GM19240 (cell line): ENCODE measurements around the gene TANC1.

Experiments
- DNase-seq: peaks from one replicate; pipeline ENCODE4 v3.0.0; 2011; ENCODE audit warnings: low spot score; ENCODE audit not compliant: insufficient read length

TANC1 gene

GRCh38 chr2:158994920-158995676 lies 26.7 kb downstream of the TANC1 start:
- DNase-seq: no peak

GRCh38 chr2:158995677-158996049 lies 27.2 kb downstream of the TANC1 start:
- DNase-seq: no peak

- DNase-seq: no peak
Observed at GRCh38 chr2:158996378-158996993, 28.0 kb downstream of the TANC1 start.

- DNase-seq: no peak
Observed at GRCh38 chr2:158997037-158997790, 28.8 kb downstream of the TANC1 start.

- no peak for DNase-seq
Observed at GRCh38 chr2:158998551-158999248, 30.3 kb downstream of the TANC1 start.

GRCh38 chr2:158999458-158999857 lies 31.0 kb downstream of the TANC1 start:
- DNase-seq: no peak

- no peak for DNase-seq
Observed at GRCh38 chr2:159000072-159000471, 31.6 kb downstream of the TANC1 start.

- DNase-seq: no peak
Observed at GRCh38 chr2:159002462-159003111, 34.1 kb downstream of the TANC1 start.

- no peak for DNase-seq
Observed at GRCh38 chr2:159003555-159003954, 35.1 kb downstream of the TANC1 start.

GRCh38 chr2:159004849-159005248 lies 36.4 kb downstream of the TANC1 start:
- no peak for DNase-seq

GRCh38 chr2:159009940-159010339 lies 41.5 kb downstream of the TANC1 start:
- DNase-seq: no peak

GRCh38 chr2:159010340-159010739 lies 41.9 kb downstream of the TANC1 start:
- no peak for DNase-seq

- no peak for DNase-seq
Observed at GRCh38 chr2:159010963-159011362, 42.5 kb downstream of the TANC1 start.

GRCh38 chr2:159012142-159012541 lies 43.7 kb downstream of the TANC1 start:
- DNase-seq: no peak

GRCh38 chr2:159013103-159013502 lies 44.7 kb downstream of the TANC1 start:
- no peak for DNase-seq

- DNase-seq: no peak
Observed at GRCh38 chr2:159015174-159015573, 46.7 kb downstream of the TANC1 start.

GRCh38 chr2:159015823-159016222 lies 47.4 kb downstream of the TANC1 start:
- DNase-seq: no peak

- no peak for DNase-seq
Observed at GRCh38 chr2:159017837-159018236, 49.4 kb downstream of the TANC1 start.

GRCh38 chr2:159019021-159019420 lies 50.6 kb downstream of the TANC1 start:
- no peak for DNase-seq

GRCh38 chr2:159022019-159022418 lies 53.6 kb downstream of the TANC1 start:
- DNase-seq: no peak

GRCh38 chr2:159026170-159026569 lies 57.7 kb downstream of the TANC1 start:
- DNase-seq: no peak
